GM21723 (cell line): ENCODE measurements around the gene STKLD1.

Experiments used
- ATAC-seq: cut with Tn5 transposase; IDR thresholded peaks from one replicate; pipeline ENCODE4 v1.9.1; 2021; ENCODE audit warnings: mild to moderate bottlenecking, moderate library complexity; ENCODE audit not compliant: unreplicated experiment

The STKLD1 gene

GRCh38 chr9:133344979-133345378 is 31.2 kb upstream of the STKLD1 start:
- no peak for ATAC-seq

GRCh38 chr9:133345596-133345995 is 30.6 kb upstream of the STKLD1 start:
- no peak for ATAC-seq

- no peak for ATAC-seq
Observed at GRCh38 chr9:133346021-133346785, 30.0 kb upstream of the STKLD1 start.

- ATAC-seq: peak; percentile 28
Observed at GRCh38 chr9:133347515-133347984, 28.6 kb upstream of the STKLD1 start.

GRCh38 chr9:133347985-133348717 is 28.0 kb upstream of the STKLD1 start, which contains the start of the genes MED22 and RPL7A:
Gene MED22, minus strand, starts transcription at chr9:133348131. Its CDS starts 1,469 bp downstream, at chr9:133346662.
Gene RPL7A, plus strand, starts transcription at chr9:133348218. Its CDS starts 26 bp downstream, at chr9:133348244.
- peak; percentile 68 for ATAC-seq

GRCh38 chr9:133348718-133349573 is 27.2 kb upstream of the STKLD1 start:
- no peak for ATAC-seq

- ATAC-seq: no peak
Observed at GRCh38 chr9:133349965-133350616, 26.1 kb upstream of the STKLD1 start.

- ATAC-seq: no peak
Observed at GRCh38 chr9:133351526-133351907, 24.6 kb upstream of the STKLD1 start.

GRCh38 chr9:133351908-133352634 is 24.1 kb upstream of the STKLD1 start:
- ATAC-seq: no peak

GRCh38 chr9:133352635-133353340 is 23.4 kb upstream of the STKLD1 start:
- no peak for ATAC-seq

- no peak for ATAC-seq
Observed at GRCh38 chr9:133353548-133353947, 22.6 kb upstream of the STKLD1 start.

- ATAC-seq: no peak
Observed at GRCh38 chr9:133354766-133355165, 21.4 kb upstream of the STKLD1 start.

GRCh38 chr9:133355881-133356357 is 20.2 kb upstream of the STKLD1 start:
- peak; percentile 20 for ATAC-seq

GRCh38 chr9:133356391-133357091 is 19.6 kb upstream of the STKLD1 start, which contains the start of the genes SURF1 and SURF2:
Gene SURF1, minus strand, starts transcription at chr9:133356487. Its CDS starts 34 bp downstream, at chr9:133356453.
Gene SURF2, plus strand, starts transcription at chr9:133356550. Its CDS starts 43 bp downstream, at chr9:133356593.
- ATAC-seq: peak; percentile 50

GRCh38 chr9:133357656-133358055 is 18.5 kb upstream of the STKLD1 start:
- no peak for ATAC-seq

- no peak for ATAC-seq
Observed at GRCh38 chr9:133359399-133360175, 16.6 kb upstream of the STKLD1 start.
